ENCODE data around the gene CPN2. TPM values are rescaled to one million over a fixed set of nuclear protein-coding genes. Genes with fewer than 3 reads are reported as not detected.

CPN2 gene
- total and polyA plus RNA-seq, 2 experiments from 2014 or later = 0.10 to 0.14 TPM

DNA sequence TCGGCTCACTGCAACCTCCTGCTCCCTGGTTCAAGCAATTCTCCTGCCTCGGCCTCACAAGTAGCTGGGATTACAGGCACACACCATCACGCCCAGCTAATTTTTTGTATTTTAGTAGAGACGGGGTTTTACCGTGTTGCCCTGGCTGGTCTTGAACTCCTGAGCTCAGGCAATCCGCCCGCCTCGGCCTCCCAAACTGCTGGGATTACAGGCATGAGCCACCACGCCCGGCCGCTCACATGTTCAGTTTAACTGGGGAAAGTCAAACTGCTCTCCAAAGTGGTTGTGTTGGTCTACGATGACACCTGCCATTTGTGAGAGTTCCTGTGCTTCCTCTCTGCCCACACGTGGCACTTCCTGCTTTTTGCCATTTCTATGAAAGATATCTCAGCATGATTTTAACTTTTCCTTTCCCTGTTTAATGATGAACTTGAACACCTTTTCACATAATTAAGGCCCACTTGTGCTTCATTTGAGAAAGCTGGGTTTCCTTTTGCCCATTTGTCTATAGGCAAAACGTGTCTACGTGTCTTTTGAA lies 48.8 kb upstream of the CPN2 start:
- TF ChIP-seq NANOG (IDR thresholded peaks at IDR 0.05; ENCODE audit: borderline replicate concordance) (no peak), STAT1 (IDR thresholded peaks at IDR 0.05; ENCODE audit: unreplicated experiment) (no peak)
- Histone ChIP-seq H3K36me3 (ENCODE audit: insufficient read depth) (no peaks in the 10 kb centered on the region; the same call in 1 of the 2 replicates), H3K9me2 (ENCODE audit: insufficient read depth) (no peaks in the 10 kb centered on the region), H3F3A (replicated peaks; ENCODE audit: low read depth) (peaks cover 3% of the 10 kb centered on the region; the same call in 1 of the 2 replicates), H3K27me3 (ENCODE audit: insufficient read depth) (peaks cover 48% of the 10 kb centered on the region), H3K4me1 (ENCODE audit: insufficient read depth) (peaks cover 21% of the 10 kb centered on the region), H4K20me1 (replicated peaks; ENCODE audit: insufficient read depth) (no peaks in the 10 kb centered on the region), H3K4me3 (no peak overlapping the region), H3K79me2 (replicated peaks; ENCODE audit: insufficient read depth) (no peaks in the 10 kb centered on the region), H3K4me2 (no peak overlapping the region), H3K27ac (ENCODE audit: low read depth) (no peak overlapping the region), H2AFZ (no peak overlapping the region)
- H3K27ac Mint-ChIP-seq = no peak overlapping the region
- no peaks in the 10 kb centered on the region for H3K36me3 Mint-ChIP-seq (ENCODE audit: low read depth)
- H3K27me3 Mint-ChIP-seq (ENCODE audit: insufficient read depth, low read depth, poor library complexity) = peaks cover 42% of the 10 kb centered on the region
- peaks cover 21% of the 10 kb centered on the region for H3K4me1 Mint-ChIP-seq
- DNase-seq (ENCODE audit: low spot score) (no peak), ATAC-seq (no peak)
- no peaks in the 10 kb centered on the region for H3K9me3 Mint-ChIP-seq
- H3K4me3 Mint-ChIP-seq = no peak overlapping the region

DNA sequence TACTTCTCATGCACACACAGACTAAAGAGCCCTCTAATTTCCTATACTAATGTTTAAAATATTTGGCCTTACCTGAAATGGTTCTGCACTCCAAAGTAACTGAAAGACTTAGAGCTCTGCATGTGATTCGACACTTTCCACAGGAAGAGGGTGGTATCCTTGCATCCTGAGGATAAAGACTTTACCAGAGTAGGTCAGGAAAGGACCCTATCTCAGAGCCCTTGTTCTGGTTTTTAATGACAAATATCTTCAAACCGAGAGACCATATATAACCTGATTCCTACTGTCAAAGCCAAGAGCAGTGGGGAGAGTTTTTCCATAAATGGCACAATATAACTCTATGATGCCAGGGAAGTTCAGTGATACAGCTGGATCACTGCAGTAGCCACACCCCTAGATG lies 48.0 kb upstream of the CPN2 start, which contains the start of gene GP5:
Gene GP5, minus strand, starts transcription at position 101 of the 400 bp plus-strand sequence. CDS start 984 bp downstream, outside the sequence.
- no peak for ATAC-seq
- Histone ChIP-seq H3F3A (replicated peaks; ENCODE audit: low read depth) (peaks cover 7% of the 10 kb centered on the region; the same call in 1 of the 2 replicates), H3K4me3 (peak within 1 kb of the TSS; percentile 66), H4K20me1 (replicated peaks; ENCODE audit: insufficient read depth) (no peaks in the 10 kb centered on the region), H3K27me3 (ENCODE audit: insufficient read depth) (peaks cover 48% of the 10 kb centered on the region), H3K36me3 (ENCODE audit: insufficient read depth) (no peaks in the 10 kb centered on the region; the same call in 1 of the 2 replicates), H3K79me2 (replicated peaks; ENCODE audit: insufficient read depth) (no peaks in the 10 kb centered on the region), H3K4me2 (peak within 1 kb of the TSS; percentile 97), H3K9me2 (ENCODE audit: insufficient read depth) (no peaks in the 10 kb centered on the region), H2AFZ (peak within 1 kb of the TSS; percentile 100), H3K27ac (ENCODE audit: low read depth) (no peak within 1 kb of the TSS), H3K4me1 (ENCODE audit: insufficient read depth) (peaks cover 21% of the 10 kb centered on the region)
- peaks cover 42% of the 10 kb centered on the region for H3K27me3 Mint-ChIP-seq (ENCODE audit: insufficient read depth, low read depth, poor library complexity)
- no peaks in the 10 kb centered on the region for H3K36me3 Mint-ChIP-seq (ENCODE audit: low read depth)
- H3K27ac Mint-ChIP-seq = no peak within 1 kb of the TSS
- H3K9me3 Mint-ChIP-seq = no peaks in the 10 kb centered on the region
- DNase-seq (ENCODE audit: low spot score) = no peak
- H3K4me1 Mint-ChIP-seq = peaks cover 21% of the 10 kb centered on the region
- H3K4me3 Mint-ChIP-seq = peak within 1 kb of the TSS; percentile 66
- TF ChIP-seq, protein P1, sequence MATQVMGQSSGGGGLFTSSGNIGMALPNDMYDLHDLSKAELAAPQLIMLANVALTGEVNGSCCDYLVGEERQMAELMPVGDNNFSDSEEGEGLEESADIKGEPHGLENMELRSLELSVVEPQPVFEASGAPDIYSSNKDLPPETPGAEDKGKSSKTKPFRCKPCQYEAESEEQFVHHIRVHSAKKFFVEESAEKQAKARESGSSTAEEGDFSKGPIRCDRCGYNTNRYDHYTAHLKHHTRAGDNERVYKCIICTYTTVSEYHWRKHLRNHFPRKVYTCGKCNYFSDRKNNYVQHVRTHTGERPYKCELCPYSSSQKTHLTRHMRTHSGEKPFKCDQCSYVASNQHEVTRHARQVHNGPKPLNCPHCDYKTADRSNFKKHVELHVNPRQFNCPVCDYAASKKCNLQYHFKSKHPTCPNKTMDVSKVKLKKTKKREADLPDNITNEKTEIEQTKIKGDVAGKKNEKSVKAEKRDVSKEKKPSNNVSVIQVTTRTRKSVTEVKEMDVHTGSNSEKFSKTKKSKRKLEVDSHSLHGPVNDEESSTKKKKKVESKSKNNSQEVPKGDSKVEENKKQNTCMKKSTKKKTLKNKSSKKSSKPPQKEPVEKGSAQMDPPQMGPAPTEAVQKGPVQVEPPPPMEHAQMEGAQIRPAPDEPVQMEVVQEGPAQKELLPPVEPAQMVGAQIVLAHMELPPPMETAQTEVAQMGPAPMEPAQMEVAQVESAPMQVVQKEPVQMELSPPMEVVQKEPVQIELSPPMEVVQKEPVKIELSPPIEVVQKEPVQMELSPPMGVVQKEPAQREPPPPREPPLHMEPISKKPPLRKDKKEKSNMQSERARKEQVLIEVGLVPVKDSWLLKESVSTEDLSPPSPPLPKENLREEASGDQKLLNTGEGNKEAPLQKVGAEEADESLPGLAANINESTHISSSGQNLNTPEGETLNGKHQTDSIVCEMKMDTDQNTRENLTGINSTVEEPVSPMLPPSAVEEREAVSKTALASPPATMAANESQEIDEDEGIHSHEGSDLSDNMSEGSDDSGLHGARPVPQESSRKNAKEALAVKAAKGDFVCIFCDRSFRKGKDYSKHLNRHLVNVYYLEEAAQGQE (IDR thresholded peaks at IDR 0.05; ENCODE audit: unreplicated experiment) = no peak
- TF ChIP-seq, protein P2, sequence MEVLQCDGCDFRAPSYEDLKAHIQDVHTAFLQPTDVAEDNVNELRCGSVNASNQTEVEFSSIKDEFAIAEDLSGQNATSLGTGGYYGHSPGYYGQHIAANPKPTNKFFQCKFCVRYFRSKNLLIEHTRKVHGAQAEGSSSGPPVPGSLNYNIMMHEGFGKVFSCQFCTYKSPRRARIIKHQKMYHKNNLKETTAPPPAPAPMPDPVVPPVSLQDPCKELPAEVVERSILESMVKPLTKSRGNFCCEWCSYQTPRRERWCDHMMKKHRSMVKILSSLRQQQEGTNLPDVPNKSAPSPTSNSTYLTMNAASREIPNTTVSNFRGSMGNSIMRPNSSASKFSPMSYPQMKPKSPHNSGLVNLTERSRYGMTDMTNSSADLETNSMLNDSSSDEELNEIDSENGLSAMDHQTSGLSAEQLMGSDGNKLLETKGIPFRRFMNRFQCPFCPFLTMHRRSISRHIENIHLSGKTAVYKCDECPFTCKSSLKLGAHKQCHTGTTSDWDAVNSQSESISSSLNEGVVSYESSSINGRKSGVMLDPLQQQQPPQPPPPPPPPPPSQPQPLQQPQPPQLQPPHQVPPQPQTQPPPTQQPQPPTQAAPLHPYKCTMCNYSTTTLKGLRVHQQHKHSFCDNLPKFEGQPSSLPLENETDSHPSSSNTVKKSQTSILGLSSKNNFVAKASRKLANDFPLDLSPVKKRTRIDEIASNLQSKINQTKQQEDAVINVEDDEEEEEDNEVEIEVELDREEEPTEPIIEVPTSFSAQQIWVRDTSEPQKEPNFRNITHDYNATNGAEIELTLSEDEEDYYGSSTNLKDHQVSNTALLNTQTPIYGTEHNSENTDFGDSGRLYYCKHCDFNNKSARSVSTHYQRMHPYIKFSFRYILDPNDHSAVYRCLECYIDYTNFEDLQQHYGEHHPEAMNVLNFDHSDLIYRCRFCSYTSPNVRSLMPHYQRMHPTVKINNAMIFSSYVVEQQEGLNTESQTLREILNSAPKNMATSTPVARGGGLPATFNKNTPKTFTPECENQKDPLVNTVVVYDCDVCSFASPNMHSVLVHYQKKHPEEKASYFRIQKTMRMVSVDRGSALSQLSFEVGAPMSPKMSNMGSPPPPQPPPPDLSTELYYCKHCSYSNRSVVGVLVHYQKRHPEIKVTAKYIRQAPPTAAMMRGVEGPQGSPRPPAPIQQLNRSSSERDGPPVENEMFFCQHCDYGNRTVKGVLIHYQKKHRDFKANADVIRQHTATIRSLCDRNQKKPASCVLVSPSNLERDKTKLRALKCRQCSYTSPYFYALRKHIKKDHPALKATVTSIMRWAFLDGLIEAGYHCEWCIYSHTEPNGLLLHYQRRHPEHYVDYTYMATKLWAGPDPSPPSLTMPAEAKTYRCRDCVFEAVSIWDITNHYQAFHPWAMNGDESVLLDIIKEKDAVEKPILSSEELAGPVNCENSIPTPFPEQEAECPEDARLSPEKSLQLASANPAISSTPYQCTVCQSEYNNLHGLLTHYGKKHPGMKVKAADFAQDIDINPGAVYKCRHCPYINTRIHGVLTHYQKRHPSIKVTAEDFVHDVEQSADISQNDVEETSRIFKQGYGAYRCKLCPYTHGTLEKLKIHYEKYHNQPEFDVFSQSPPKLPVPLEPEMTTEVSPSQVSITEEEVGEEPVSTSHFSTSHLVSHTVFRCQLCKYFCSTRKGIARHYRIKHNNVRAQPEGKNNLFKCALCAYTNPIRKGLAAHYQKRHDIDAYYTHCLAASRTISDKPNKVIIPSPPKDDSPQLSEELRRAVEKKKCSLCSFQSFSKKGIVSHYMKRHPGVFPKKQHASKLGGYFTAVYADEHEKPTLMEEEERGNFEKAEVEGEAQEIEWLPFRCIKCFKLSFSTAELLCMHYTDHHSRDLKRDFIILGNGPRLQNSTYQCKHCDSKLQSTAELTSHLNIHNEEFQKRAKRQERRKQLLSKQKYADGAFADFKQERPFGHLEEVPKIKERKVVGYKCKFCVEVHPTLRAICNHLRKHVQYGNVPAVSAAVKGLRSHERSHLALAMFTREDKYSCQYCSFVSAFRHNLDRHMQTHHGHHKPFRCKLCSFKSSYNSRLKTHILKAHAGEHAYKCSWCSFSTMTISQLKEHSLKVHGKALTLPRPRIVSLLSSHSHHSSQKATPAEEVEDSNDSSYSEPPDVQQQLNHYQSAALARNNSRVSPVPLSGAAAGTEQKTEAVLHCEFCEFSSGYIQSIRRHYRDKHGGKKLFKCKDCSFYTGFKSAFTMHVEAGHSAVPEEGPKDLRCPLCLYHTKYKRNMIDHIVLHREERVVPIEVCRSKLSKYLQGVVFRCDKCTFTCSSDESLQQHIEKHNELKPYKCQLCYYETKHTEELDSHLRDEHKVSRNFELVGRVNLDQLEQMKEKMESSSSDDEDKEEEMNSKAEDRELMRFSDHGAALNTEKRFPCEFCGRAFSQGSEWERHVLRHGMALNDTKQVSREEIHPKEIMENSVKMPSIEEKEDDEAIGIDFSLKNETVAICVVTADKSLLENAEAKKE (CRISPR knock-in tag; IDR thresholded peaks at IDR 0.05) = no peak
- TF ChIP-seq POLR2AphosphoS5 (IDR thresholded peaks at IDR 0.05; ENCODE audit: low read depth) (no peak), EZH2phosphoT487 (IDR thresholded peaks at IDR 0.05; ENCODE audit: unreplicated experiment) (no peak), ZNF331 (CRISPR knock-in tag; IDR thresholded peaks at IDR 0.05; ENCODE audit: low read depth) (no peak), CREB1 (CRISPR knock-in tag; IDR thresholded peaks at IDR 0.05; ENCODE audit: low read depth) (no peak), EZH2 (IDR thresholded peaks at IDR 0.05; ENCODE audit: low read depth, unreplicated experiment) (no peak), STAT1 (IDR thresholded peaks at IDR 0.05; ENCODE audit: unreplicated experiment) (no peak), NANOG (IDR thresholded peaks at IDR 0.05; ENCODE audit: borderline replicate concordance) (no peak)
- TF ChIP-seq, protein P3, sequence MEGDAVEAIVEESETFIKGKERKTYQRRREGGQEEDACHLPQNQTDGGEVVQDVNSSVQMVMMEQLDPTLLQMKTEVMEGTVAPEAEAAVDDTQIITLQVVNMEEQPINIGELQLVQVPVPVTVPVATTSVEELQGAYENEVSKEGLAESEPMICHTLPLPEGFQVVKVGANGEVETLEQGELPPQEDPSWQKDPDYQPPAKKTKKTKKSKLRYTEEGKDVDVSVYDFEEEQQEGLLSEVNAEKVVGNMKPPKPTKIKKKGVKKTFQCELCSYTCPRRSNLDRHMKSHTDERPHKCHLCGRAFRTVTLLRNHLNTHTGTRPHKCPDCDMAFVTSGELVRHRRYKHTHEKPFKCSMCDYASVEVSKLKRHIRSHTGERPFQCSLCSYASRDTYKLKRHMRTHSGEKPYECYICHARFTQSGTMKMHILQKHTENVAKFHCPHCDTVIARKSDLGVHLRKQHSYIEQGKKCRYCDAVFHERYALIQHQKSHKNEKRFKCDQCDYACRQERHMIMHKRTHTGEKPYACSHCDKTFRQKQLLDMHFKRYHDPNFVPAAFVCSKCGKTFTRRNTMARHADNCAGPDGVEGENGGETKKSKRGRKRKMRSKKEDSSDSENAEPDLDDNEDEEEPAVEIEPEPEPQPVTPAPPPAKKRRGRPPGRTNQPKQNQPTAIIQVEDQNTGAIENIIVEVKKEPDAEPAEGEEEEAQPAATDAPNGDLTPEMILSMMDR (conservative IDR thresholded peaks at IDR 0.05; ENCODE audit: low read depth in 2 of 2) = no peak

All from GM23338 (cell line).